Left kidney (tissue), 2 donors: ENCODE results near the gene OR5C1. TPM values are rescaled to one million over a fixed set of nuclear protein-coding genes. Genes with fewer than 3 reads are reported as not detected.
"Not testable (repeated sequence)": the region's sequence is repeated elsewhere in the genome, so short reads cannot be mapped to it uniquely, and the experiment has no call there.

Experiments
- DNase-seq: peaks from one replicate; pipeline ENCODE4 v3.0.0-alpha.2; 2013
- polyA plus RNA-seq: library from polyadenylated mRNA; unstranded; fragments of 120-200 nt; gene quantifications from one replicate; pipeline ENCODE4 v1.2.1, GENCODE V29; 2013; ENCODE audit not compliant: insufficient read length

Gene OR5C1
- polyA plus RNA-seq, 1 donor = not detected

- peak; percentile 85 for DNase-seq
These were observed 21.7 kb downstream of the OR5C1 start for GRCh38 chr9:122810306-122810946.

- DNase-seq = no peak
These were observed 24.0 kb downstream of the OR5C1 start for GRCh38 chr9:122812736-122813135.

- DNase-seq = no peak
These were observed 25.8 kb downstream of the OR5C1 start for GRCh38 chr9:122814545-122814944.

GRCh38 chr9:122815544-122815943 is 26.8 kb downstream of the OR5C1 start:
- no peak for DNase-seq

- DNase-seq = no peak
These were observed 27.6 kb downstream of the OR5C1 start for GRCh38 chr9:122816163-122816867.

GRCh38 chr9:122819326-122819725 is 30.6 kb downstream of the OR5C1 start:
- no peak for DNase-seq

- DNase-seq = no peak
These were observed 31.2 kb downstream of the OR5C1 start for GRCh38 chr9:122819791-122820489.

- DNase-seq = no peak
These were observed 31.7 kb downstream of the OR5C1 start for GRCh38 chr9:122820490-122820845.

- no peak for DNase-seq
These were observed 32.7 kb downstream of the OR5C1 start for GRCh38 chr9:122821278-122821943.

GRCh38 chr9:122822056-122822455 is 33.3 kb downstream of the OR5C1 start:
- DNase-seq = no peak

- no peak for DNase-seq
These were observed 34.2 kb downstream of the OR5C1 start for GRCh38 chr9:122822938-122823337.

GRCh38 chr9:122827761-122828093 is 39.0 kb downstream of the OR5C1 start:
- no peak for DNase-seq

- not testable (repeated sequence) for DNase-seq
These were observed 40.2 kb downstream of the OR5C1 start for GRCh38 chr9:122828965-122829284.

GRCh38 chr9:122832194-122832593 is 43.5 kb downstream of the OR5C1 start:
- DNase-seq = no peak

GRCh38 chr9:122835313-122835731 is 46.6 kb downstream of the OR5C1 start:
- DNase-seq = no peak

GRCh38 chr9:122837266-122837850 is 48.6 kb downstream of the OR5C1 start:
- no peak for DNase-seq

GRCh38 chr9:122838441-122838840 is 49.7 kb downstream of the OR5C1 start:
- not testable (repeated sequence) for DNase-seq

Other genes starting within 250 kb of the OR5C1 start
- not detected for gene OR1N2, start 235.8 kb upstream of the OR5C1 start, polyA plus RNA-seq
- 0.12 TPM for gene OR1L8, start 205.5 kb upstream of the OR5C1 start, polyA plus RNA-seq
- gene OR1Q1, start 174.2 kb upstream of the OR5C1 start, polyA plus RNA-seq = not detected
- gene OR1B1, start 131.3 kb upstream of the OR5C1 start, polyA plus RNA-seq = not detected
- gene OR1L1, start 127.2 kb upstream of the OR5C1 start, polyA plus RNA-seq = not detected
- not detected for gene OR1L3, start 113.8 kb upstream of the OR5C1 start, polyA plus RNA-seq
- not detected for gene OR1L4, start 64.9 kb upstream of the OR5C1 start, polyA plus RNA-seq
- not detected for gene OR1L6, start 46.6 kb upstream of the OR5C1 start, polyA plus RNA-seq
- gene OR1K1, start 11.2 kb downstream of the OR5C1 start, polyA plus RNA-seq = not detected
- 33.8 TPM for gene PDCL, start 39.7 kb downstream of the OR5C1 start, polyA plus RNA-seq
- gene RC3H2, start 116.4 kb downstream of the OR5C1 start, polyA plus RNA-seq = 52.1 TPM
- 15.1 TPM for gene ZBTB6, start 124.4 kb downstream of the OR5C1 start, polyA plus RNA-seq
- 24.5 TPM for gene ZBTB26, start 142.6 kb downstream of the OR5C1 start, polyA plus RNA-seq
- 82.7 TPM for gene RABGAP1, start 152.1 kb downstream of the OR5C1 start, polyA plus RNA-seq
- 0.62 TPM for gene GPR21, start 244.7 kb downstream of the OR5C1 start, polyA plus RNA-seq